22Rv1 (cell line): ENCODE data around the gene OR10AD1.

Experiments used
- H3K27ac ChIP-seq: fragments of 450-650 bp; 2 replicates; pipeline ENCODE4 v1.5.1; 2017
- CTCF ChIP-seq: fragments of 450-650 bp; IDR thresholded peaks from 2 replicates; pipeline ENCODE4 v1.5.1; 2017; ENCODE audit warnings: mild to moderate bottlenecking
- ZFX ChIP-seq: fragments of 450-650 bp; IDR thresholded peaks from 2 replicates; pipeline ENCODE4 v1.6.1; 2017; ENCODE audit warnings: antibody characterized with exemption, borderline replicate concordance

Gene OR10AD1

GRCh38 chr12:48198672-48198971 lies 4.5 kb downstream of the OR10AD1 start:
- H3K27ac ChIP-seq = no peak overlapping the region

GRCh38 chr12:48197971-48198671 lies 5.0 kb downstream of the OR10AD1 start:
- H3K27ac ChIP-seq = no peak overlapping the region
- TF ChIP-seq ZFX (no peak), CTCF (no peak)

More at GRCh38 chr12:48198672-48198971, 4.5 kb downstream of the OR10AD1 start:
- TF ChIP-seq CTCF = no peak
- TF ChIP-seq ZFX = no peak

GRCh38 chr12:48197549-48197970 lies 5.5 kb downstream of the OR10AD1 start:
- H3K27ac ChIP-seq = no peak overlapping the region
- TF ChIP-seq CTCF (peak; percentile 68), ZFX (no peak)

- TF ChIP-seq CTCF (no peak), ZFX (no peak)
- no peak overlapping the region for H3K27ac ChIP-seq
These were observed 8.3 kb downstream of the OR10AD1 start for GRCh38 chr12:48194799-48195201.

GRCh38 chr12:48193623-48194022 lies 9.5 kb downstream of the OR10AD1 start:
- H3K27ac ChIP-seq = no peak overlapping the region
- no peak for TF ChIP-seq CTCF
- TF ChIP-seq ZFX = no peak

GRCh38 chr12:48192861-48193260 lies 10.2 kb downstream of the OR10AD1 start:
- H3K27ac ChIP-seq = no peak overlapping the region
- TF ChIP-seq ZFX (no peak), CTCF (no peak)

- TF ChIP-seq ZFX = no peak
- no peak for TF ChIP-seq CTCF
- H3K27ac ChIP-seq = no peak overlapping the region
These were observed 12.0 kb downstream of the OR10AD1 start for GRCh38 chr12:48191096-48191495.
